Esophagus muscularis mucosa (tissue), 4 donors: ENCODE data around the gene ATP6V1B1. TPM values are rescaled to one million over a fixed set of nuclear protein-coding genes. Genes with fewer than 3 reads are reported as not detected.

ENCODE experiments used
- DNase-seq: peaks from one replicate; pipeline ENCODE4 v3.0.0-alpha.2; 2017; ENCODE audit errors: extremely low spot score
- H3K27ac ChIP-seq, 4 donors: fragments of 200-600 bp; sonication (generic); replicated peaks in 1 of 4; 1 replicate in 3 of 4; 2 replicates in 1 of 4; pipeline ENCODE4 v1.5.1; 2016 to 2019; ENCODE audit warnings: mild to moderate bottlenecking in 1 of 4
- H3K27me3 ChIP-seq, 4 donors: fragments of 200-600 bp; sonication (generic); one replicate each; pipeline versions ENCODE4 v1.5.1 to v1.6.0; 2016 to 2019
- H3K36me3 ChIP-seq, 4 donors: fragments of 200-600 bp; sonication (generic); one replicate each; pipeline ENCODE4 v1.5.1; 2016 to 2019
- H3K4me1 ChIP-seq, 4 donors: fragments of 200-600 bp; sonication (generic); one replicate each; pipeline ENCODE4 v1.5.1; 2016 to 2019
- H3K4me3 ChIP-seq, 4 donors: fragments of 200-600 bp; sonication (generic); 1 replicate in 2 of 4; 2 replicates in 2 of 4; pipeline ENCODE4 v1.5.1; 2016 to 2019; ENCODE audit warnings: mild to moderate bottlenecking in 4 of 4, moderate library complexity in 1 of 4
- H3K9me3 ChIP-seq, 4 donors: fragments of 200-600 bp; sonication (generic); 1 replicate in 3 of 4; 2 replicates in 1 of 4; pipeline ENCODE4 v1.5.1; 2016 to 2019
- EP300 ChIP-seq: sonication (generic); formaldehyde crosslinking; IDR thresholded peaks from one replicate; pipeline ENCODE4 v1.6.1; 2017; ENCODE audit warnings: antibody characterized with exemption
- POLR2A ChIP-seq: fragments of 450-650 bp; IDR thresholded peaks from one replicate; pipeline ENCODE4 v1.6.1; 2017; ENCODE audit warnings: antibody characterized with exemption, moderate library complexity, mild to moderate bottlenecking, low read depth
- POLR2AphosphoS5 ChIP-seq, 2 donors: sonication (generic); formaldehyde crosslinking; IDR thresholded peaks; one replicate each; pipeline ENCODE4 v1.6.1; 2017; ENCODE audit warnings: antibody characterized with exemption in 2 of 2
- WGBS: methylation state at CpG from one replicate; pipeline ENCODE4 v1.1.5; 2018; 5-methylcytosine and 5-hydroxymethylcytosine counted together
- intact Hi-C: fragments of 100-400 bp; cut with DNase I; formaldehyde crosslinking; loops from one replicate; pipeline ENCODE4 v1.15.1; 2023
- total RNA-seq, 4 donors: library from RNA; depleted of rRNA; stranded (reverse); fragments of >200 nt; gene quantifications; one replicate each; pipeline versions ENCODE4 v1.1.0 to v1.2.1, GENCODE V29; 2016
- TF ChIP-seq, protein P1 (sequence below), 3 experiments: fragments of 200-600 bp in 2 of 3; fragments of 450-650 bp in 1 of 3; sonication (generic) in 2 of 3; IDR thresholded peaks; one replicate each; pipeline ENCODE4 v1.5.1; 2017 to 2019; ENCODE audit warnings: antibody characterized with exemption in 3 of 3, mild to moderate bottlenecking in 2 of 3, moderate library complexity in 1 of 3

The ATP6V1B1 gene
- total RNA-seq, 4 donors from 2014 or later = 0.83 to 1.6 TPM; not detected in 2

DNA sequence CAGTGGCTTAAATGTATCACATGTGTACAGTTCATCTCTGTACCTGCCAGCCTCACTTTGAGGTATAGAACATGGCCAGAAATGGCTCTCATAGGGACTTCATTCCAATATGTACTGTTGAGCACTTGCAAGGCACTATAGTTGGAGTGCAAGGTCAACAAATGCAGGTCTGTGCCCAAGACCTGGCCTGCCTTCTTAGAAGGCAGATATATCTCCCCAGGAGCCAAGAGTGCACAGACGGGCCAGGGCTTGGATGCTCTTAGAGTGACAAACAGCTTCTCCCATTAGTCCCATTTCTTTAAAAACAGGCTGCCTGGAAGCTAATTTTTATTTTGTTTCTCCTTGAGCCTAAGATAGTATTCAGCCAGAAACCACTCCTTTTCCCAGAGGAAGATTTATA is 51.7 kb downstream of the ATP6V1B1 start:
- Histone ChIP-seq H3K27me3 (no peaks in the 10 kb centered on the region), H3K9me3 (no peaks in the 10 kb centered on the region), H3K4me3 (no peak overlapping the region), H3K4me1 (peaks cover 8 to 44% (median 20%) of the 10 kb centered on the region in 4 donors), H3K27ac (peak overlapping the region in 1 of 4 donors; percentile 13), H3K36me3 (peaks cover 24 to 82% (median 75%) of the 10 kb centered on the region in 4 donors)
- intact Hi-C loops = no loop called here
- TF ChIP-seq EP300 = no peak
- no peak for TF ChIP-seq POLR2A
- TF ChIP-seq, protein P1, sequence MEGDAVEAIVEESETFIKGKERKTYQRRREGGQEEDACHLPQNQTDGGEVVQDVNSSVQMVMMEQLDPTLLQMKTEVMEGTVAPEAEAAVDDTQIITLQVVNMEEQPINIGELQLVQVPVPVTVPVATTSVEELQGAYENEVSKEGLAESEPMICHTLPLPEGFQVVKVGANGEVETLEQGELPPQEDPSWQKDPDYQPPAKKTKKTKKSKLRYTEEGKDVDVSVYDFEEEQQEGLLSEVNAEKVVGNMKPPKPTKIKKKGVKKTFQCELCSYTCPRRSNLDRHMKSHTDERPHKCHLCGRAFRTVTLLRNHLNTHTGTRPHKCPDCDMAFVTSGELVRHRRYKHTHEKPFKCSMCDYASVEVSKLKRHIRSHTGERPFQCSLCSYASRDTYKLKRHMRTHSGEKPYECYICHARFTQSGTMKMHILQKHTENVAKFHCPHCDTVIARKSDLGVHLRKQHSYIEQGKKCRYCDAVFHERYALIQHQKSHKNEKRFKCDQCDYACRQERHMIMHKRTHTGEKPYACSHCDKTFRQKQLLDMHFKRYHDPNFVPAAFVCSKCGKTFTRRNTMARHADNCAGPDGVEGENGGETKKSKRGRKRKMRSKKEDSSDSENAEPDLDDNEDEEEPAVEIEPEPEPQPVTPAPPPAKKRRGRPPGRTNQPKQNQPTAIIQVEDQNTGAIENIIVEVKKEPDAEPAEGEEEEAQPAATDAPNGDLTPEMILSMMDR (IDR thresholded peaks at IDR 0.05) = no peak
- no peak for TF ChIP-seq POLR2AphosphoS5 (IDR thresholded peaks at IDR 0.05)
- WGBS = 73% methylated on average over 1 of the region's 1 CpG
- peak; percentile 62 for DNase-seq

DNA sequence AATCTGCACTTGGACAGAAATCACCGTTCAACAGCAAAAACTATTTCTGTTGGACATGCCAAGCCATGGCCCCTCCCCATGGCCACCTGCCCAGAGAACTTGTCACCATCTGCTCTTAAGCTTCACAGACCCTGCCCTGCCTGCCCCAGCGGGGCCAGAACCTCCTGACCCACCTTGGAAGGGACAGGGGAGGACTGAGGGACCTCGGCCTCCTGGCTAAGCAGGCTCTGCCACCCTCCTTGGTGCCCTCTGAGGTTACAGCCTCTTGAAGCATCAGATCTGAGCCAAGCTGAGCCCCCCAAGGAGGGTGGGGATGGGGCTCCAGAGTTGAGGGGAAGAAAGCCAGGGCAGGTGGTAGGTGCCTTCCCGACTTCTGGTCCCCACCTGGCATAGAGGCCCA is 52.5 kb downstream of the ATP6V1B1 start:
- DNase-seq = peak; percentile 66
- WGBS = 65% methylated on average over 3 of the region's 4 CpGs
- H3K9me3 ChIP-seq = no peaks in the 10 kb centered on the region
- H3K27me3 ChIP-seq = no peaks in the 10 kb centered on the region
- TF ChIP-seq POLR2AphosphoS5 (IDR thresholded peaks at IDR 0.05) = no peak
- no peak for TF ChIP-seq EP300
- TF ChIP-seq, protein P1 (IDR thresholded peaks at IDR 0.05) = no peak
- TF ChIP-seq POLR2A = no peak
- intact Hi-C loops = no loop called here
- peaks cover 24 to 81% (median 73%) of the 10 kb centered on the region in 4 donors for H3K36me3 ChIP-seq
- H3K4me3 ChIP-seq = no peak overlapping the region
- H3K4me1 ChIP-seq = peaks cover 13 to 52% (median 26%) of the 10 kb centered on the region in 4 donors
- H3K27ac ChIP-seq = peak overlapping the region in 2 of 4 donors; percentile 7 to 57

DNA sequence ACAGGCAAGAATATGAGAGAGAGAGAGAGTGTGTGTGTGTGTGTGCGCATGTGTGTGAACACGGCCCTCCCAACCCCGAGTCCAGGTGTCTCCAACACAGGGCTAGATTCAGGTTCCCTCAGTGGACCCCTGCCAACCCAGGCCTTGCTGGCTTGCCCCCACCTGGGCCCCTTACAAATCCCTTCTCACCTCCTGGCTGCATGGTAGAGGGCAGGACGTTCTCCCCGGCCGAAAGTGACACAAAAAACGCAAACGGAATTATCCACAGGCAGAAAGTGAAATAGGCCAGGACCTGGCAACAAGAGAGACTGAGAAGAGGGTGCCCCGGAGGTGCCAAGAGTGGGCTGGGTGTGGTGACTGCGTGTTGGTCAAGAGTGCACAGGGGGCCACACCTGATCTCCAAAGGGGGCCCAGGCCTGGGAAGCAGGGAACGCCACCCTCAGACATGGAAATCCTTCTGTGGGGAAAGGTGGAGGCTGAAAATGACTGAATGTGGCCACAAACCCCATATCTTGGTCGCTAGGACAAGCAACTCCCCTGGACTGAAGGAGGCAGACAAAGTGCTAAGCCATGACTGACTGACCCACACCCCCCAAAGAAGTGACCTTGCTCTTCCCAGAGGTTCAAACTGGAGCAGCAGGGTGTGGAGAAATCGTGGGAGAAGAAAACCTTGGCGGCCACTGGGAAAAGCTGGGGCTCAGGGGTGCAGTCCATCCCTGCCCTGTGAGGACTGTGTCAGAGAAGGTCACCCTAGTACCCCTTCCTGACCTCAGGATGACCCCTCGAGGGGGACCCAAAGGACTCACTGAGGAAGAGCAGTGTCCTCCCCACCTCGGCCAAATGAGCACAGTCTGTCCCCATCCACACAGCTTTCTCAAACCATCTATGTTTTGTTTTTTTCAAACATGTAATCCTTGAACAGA is 53.3 kb downstream of the ATP6V1B1 start:
- 88% methylated on average over 16 of the region's 16 CpGs for WGBS
- Histone ChIP-seq H3K4me3 (no peak overlapping the region), H3K9me3 (no peaks in the 10 kb centered on the region), H3K27me3 (no peaks in the 10 kb centered on the region), H3K4me1 (peaks cover 21 to 60% (median 35%) of the 10 kb centered on the region in 4 donors), H3K27ac (no peak overlapping the region), H3K36me3 (peaks cover 24 to 78% (median 71%) of the 10 kb centered on the region in 4 donors)
- TF ChIP-seq EP300 (no peak), POLR2AphosphoS5 (IDR thresholded peaks at IDR 0.05) (no peak), POLR2A (no peak)
- TF ChIP-seq, protein P1 (IDR thresholded peaks at IDR 0.05) = no peak
- DNase-seq = peak; percentile 62
- intact Hi-C loops = no loop called here

DNA sequence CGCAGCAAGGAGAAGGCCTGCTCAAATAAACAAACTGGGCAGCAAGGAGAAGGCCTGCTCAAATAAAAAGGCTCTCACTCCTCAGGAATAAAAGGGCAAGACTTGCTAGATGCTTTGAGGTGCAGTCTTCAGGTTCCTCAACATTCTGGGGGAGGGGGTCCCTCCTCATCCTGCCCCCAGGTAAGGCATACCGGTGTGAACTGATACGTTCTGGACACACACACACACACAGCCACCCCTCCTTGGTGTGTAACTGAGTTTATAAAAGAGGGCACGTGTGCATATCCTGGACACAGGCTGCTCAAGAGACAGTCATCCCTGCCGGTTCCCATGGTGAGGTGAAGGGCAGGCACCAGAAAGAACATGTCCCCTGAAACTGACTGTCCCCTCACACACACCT is 54.5 kb downstream of the ATP6V1B1 start:
- H3K36me3 ChIP-seq = peaks cover 24 to 72% (median 68%) of the 10 kb centered on the region in 4 donors
- peaks cover 0 to 3% (median 0%) of the 10 kb centered on the region in 4 donors for H3K27me3 ChIP-seq
- intact Hi-C loops = no loop called here

More for the DNA sequence above, 54.5 kb downstream of the ATP6V1B1 start:
- Histone ChIP-seq H3K9me3 (no peaks in the 10 kb centered on the region), H3K4me1 (peaks cover 21 to 54% (median 34%) of the 10 kb centered on the region in 4 donors), H3K27ac (no peak overlapping the region), H3K4me3 (no peak overlapping the region)
- DNase-seq = peak; percentile 31
- 78% methylated on average over 5 of the region's 5 CpGs for WGBS
- TF ChIP-seq POLR2A (no peak), EP300 (no peak), POLR2AphosphoS5 (IDR thresholded peaks at IDR 0.05) (no peak)
- TF ChIP-seq, protein P1 (IDR thresholded peaks at IDR 0.05) = no peak
